Right atrium auricular region (tissue), 2 donors: ENCODE data around the gene FBXL17. TPM values are rescaled to one million over a fixed set of nuclear protein-coding genes. Genes with fewer than 3 reads are reported as not detected.

Source experiments
- DNase-seq: peaks from one replicate; pipeline ENCODE4 v3.0.0-alpha.2; 2019; ENCODE audit warnings: low spot score
- H3K27ac ChIP-seq, 2 donors: fragments of 200-600 bp; sonication (generic); 1 replicate in 1 of 2; 2 replicates in 1 of 2; pipeline ENCODE4 v1.5.1; 2016 to 2019
- H3K27me3 ChIP-seq, 2 donors: fragments of 200-600 bp; sonication (generic); one replicate each; pipeline versions ENCODE4 v1.5.1 to v1.6.0; 2017 to 2019
- H3K36me3 ChIP-seq: fragments of 200-600 bp; sonication (generic); one replicate; pipeline ENCODE4 v1.5.1; 2016
- H3K4me1 ChIP-seq, 2 donors: fragments of 200-600 bp; sonication (generic); one replicate each; pipeline versions ENCODE4 v1.5.1 to v1.6.0; 2017 to 2019
- H3K4me3 ChIP-seq, 2 donors: fragments of 200-600 bp; sonication (generic); 1 replicate in 1 of 2; 2 replicates in 1 of 2; pipeline ENCODE4 v1.5.1; 2017 to 2019; ENCODE audit warnings: mild to moderate bottlenecking in 1 of 2, moderate library complexity in 1 of 2
- H3K9me3 ChIP-seq, 2 donors: fragments of 200-600 bp; sonication (generic); one replicate each; pipeline ENCODE4 v1.5.1; 2019
- CTCF ChIP-seq, 2 donors: fragments of 200-600 bp; sonication (generic); IDR thresholded peaks; one replicate each; pipeline ENCODE4 v1.5.1; 2019; ENCODE audit warnings: antibody characterized with exemption in 2 of 2
- total RNA-seq, 2 donors: library from RNA; depleted of rRNA; stranded (reverse); fragments of >200 nt; gene quantifications; one replicate each; pipeline ENCODE4 v1.1.0, GENCODE V29; 2016

FBXL17 gene
- total RNA-seq, 2 donors from 2014 or later: 16.1 to 31.7 TPM

GRCh38 chr5:108193021-108193795 lies 188.7 kb downstream of the FBXL17 start:
- H3K4me3 ChIP-seq: no peak overlapping the region
- no peaks in the 10 kb centered on the region for H3K27me3 ChIP-seq
- H3K27ac ChIP-seq: no peak overlapping the region
- no peak for DNase-seq
- H3K36me3 ChIP-seq: no peaks in the 10 kb centered on the region
- no peak for TF ChIP-seq CTCF (IDR thresholded peaks at IDR 0.05)
- no peaks in the 10 kb centered on the region for H3K4me1 ChIP-seq
- H3K9me3 ChIP-seq: no peaks in the 10 kb centered on the region

- no peak overlapping the region for H3K4me3 ChIP-seq
- no peaks in the 10 kb centered on the region for H3K9me3 ChIP-seq
- H3K4me1 ChIP-seq: no peaks in the 10 kb centered on the region
- no peak for DNase-seq
- H3K36me3 ChIP-seq: no peaks in the 10 kb centered on the region
- H3K27ac ChIP-seq: no peak overlapping the region
- H3K27me3 ChIP-seq: no peaks in the 10 kb centered on the region
- TF ChIP-seq CTCF (IDR thresholded peaks at IDR 0.05): no peak
Measured at GRCh38 chr5:108184940-108185339, 197.0 kb downstream of the FBXL17 start.

GRCh38 chr5:108181975-108182374 lies 199.9 kb downstream of the FBXL17 start:
- Histone ChIP-seq H3K9me3 (no peaks in the 10 kb centered on the region), H3K4me1 (no peaks in the 10 kb centered on the region), H3K36me3 (no peaks in the 10 kb centered on the region), H3K4me3 (no peak overlapping the region), H3K27ac (no peak overlapping the region), H3K27me3 (no peaks in the 10 kb centered on the region)
- no peak for TF ChIP-seq CTCF (IDR thresholded peaks at IDR 0.05)
- no peak for DNase-seq

GRCh38 chr5:108174286-108174685 lies 207.6 kb downstream of the FBXL17 start:
- H3K36me3 ChIP-seq: no peaks in the 10 kb centered on the region
- TF ChIP-seq CTCF (IDR thresholded peaks at IDR 0.05): no peak
- H3K9me3 ChIP-seq: no peaks in the 10 kb centered on the region
- no peak overlapping the region for H3K27ac ChIP-seq
- no peaks in the 10 kb centered on the region for H3K27me3 ChIP-seq
- no peak for DNase-seq
- H3K4me1 ChIP-seq: no peaks in the 10 kb centered on the region
- H3K4me3 ChIP-seq: no peak overlapping the region

- Histone ChIP-seq H3K4me1 (peaks cover 0 to 5% of the 10 kb centered on the region in 2 donors), H3K4me3 (no peak overlapping the region)
- no peak for TF ChIP-seq CTCF (IDR thresholded peaks at IDR 0.05)
Measured at GRCh38 chr5:108171759-108172158, 210.1 kb downstream of the FBXL17 start.

GRCh38 chr5:108168915-108169314 lies 213.0 kb downstream of the FBXL17 start:
- no peak for DNase-seq
- Histone ChIP-seq H3K27me3 (no peaks in the 10 kb centered on the region), H3K4me1 (peaks cover 0 to 5% of the 10 kb centered on the region in 2 donors), H3K9me3 (no peaks in the 10 kb centered on the region), H3K4me3 (no peak overlapping the region), H3K36me3 (no peaks in the 10 kb centered on the region), H3K27ac (no peak overlapping the region)
- TF ChIP-seq CTCF (IDR thresholded peaks at IDR 0.05): no peak

More at GRCh38 chr5:108171759-108172158, 210.1 kb downstream of the FBXL17 start:
- H3K36me3 ChIP-seq: no peaks in the 10 kb centered on the region
- H3K9me3 ChIP-seq: no peaks in the 10 kb centered on the region
- DNase-seq: no peak
- no peak overlapping the region for H3K27ac ChIP-seq
- H3K27me3 ChIP-seq: no peaks in the 10 kb centered on the region
